ENCODE results near the gene GJA9.
A peak's percentile ranks its signal among the peaks of the same experiment; 100 is the strongest.
"Not testable (repeated sequence)": the region's sequence is repeated elsewhere in the genome, so short reads cannot be mapped to it uniquely, and the experiment has no call there.

The GJA9 gene

GRCh38 chr1:38881487-38881886 is at the start of gene GJA9:
Gene GJA9, minus strand, starts transcription at chr1:38881587. Its CDS starts 5,489 bp downstream, at chr1:38876098.
- no peak for DNase-seq (ENCODE audit: low spot score)

GRCh38 chr1:38929476-38929875 is 48.1 kb upstream of the GJA9 start:
- DNase-seq (ENCODE audit: low spot score): peak; percentile 94

GRCh38 chr1:38929054-38929453 is 47.7 kb upstream of the GJA9 start:
- DNase-seq (ENCODE audit: low spot score): no peak

- peak; percentile 27 for DNase-seq (ENCODE audit: low spot score)
These were observed 44.7 kb upstream of the GJA9 start for GRCh38 chr1:38926091-38926490.

GRCh38 chr1:38925391-38925790 is 44.0 kb upstream of the GJA9 start:
- no peak for DNase-seq (ENCODE audit: low spot score)

- no peak for DNase-seq (ENCODE audit: low spot score)
These were observed 42.2 kb upstream of the GJA9 start for GRCh38 chr1:38923607-38924006.

GRCh38 chr1:38919130-38919529 is 37.7 kb upstream of the GJA9 start:
- DNase-seq (ENCODE audit: low spot score): peak; percentile 89

- no peak for DNase-seq (ENCODE audit: low spot score)
These were observed 37.2 kb upstream of the GJA9 start for GRCh38 chr1:38918568-38918967.

- DNase-seq (ENCODE audit: low spot score): no peak
These were observed 36.4 kb upstream of the GJA9 start for GRCh38 chr1:38917772-38918171.

GRCh38 chr1:38917337-38917736 is 36.0 kb upstream of the GJA9 start:
- DNase-seq (ENCODE audit: low spot score): no peak

GRCh38 chr1:38915352-38915948 is 34.1 kb upstream of the GJA9 start:
- no peak for DNase-seq (ENCODE audit: low spot score)

GRCh38 chr1:38914908-38915307 is 33.5 kb upstream of the GJA9 start:
- DNase-seq (ENCODE audit: low spot score): not testable (repeated sequence)

GRCh38 chr1:38908821-38909220 is 27.4 kb upstream of the GJA9 start:
- no peak for DNase-seq (ENCODE audit: low spot score)

- no peak for DNase-seq (ENCODE audit: low spot score)
These were observed 24.6 kb upstream of the GJA9 start for GRCh38 chr1:38905985-38906384.

GRCh38 chr1:38899560-38899959 is 18.2 kb upstream of the GJA9 start:
- DNase-seq (ENCODE audit: low spot score): no peak

GRCh38 chr1:38898653-38899230 is 17.4 kb upstream of the GJA9 start:
- DNase-seq (ENCODE audit: low spot score): no peak

- no peak for DNase-seq (ENCODE audit: low spot score)
These were observed 14.8 kb upstream of the GJA9 start for GRCh38 chr1:38896169-38896568.

GRCh38 chr1:38892976-38893375 is 11.6 kb upstream of the GJA9 start:
- DNase-seq (ENCODE audit: low spot score): no peak

GRCh38 chr1:38891753-38892152 is 10.4 kb upstream of the GJA9 start:
- no peak for DNase-seq (ENCODE audit: low spot score)

GRCh38 chr1:38889589-38889988 is 8.2 kb upstream of the GJA9 start:
- no peak for DNase-seq (ENCODE audit: low spot score)

- DNase-seq (ENCODE audit: low spot score): no peak
These were observed 7.3 kb upstream of the GJA9 start for GRCh38 chr1:38888423-38889333.

- DNase-seq (ENCODE audit: low spot score): no peak
These were observed 3.7 kb upstream of the GJA9 start for GRCh38 chr1:38885092-38885491.

- no peak for DNase-seq (ENCODE audit: low spot score)
These were observed 5.6 kb downstream of the GJA9 start for GRCh38 chr1:38875811-38876210.
